ENCODE results near the gene ZBTB7C. TPM values are rescaled to one million over a fixed set of nuclear protein-coding genes. Genes with fewer than 3 reads are reported as not detected.

Gene ZBTB7C
- polyA plus RNA-seq, 1 of the 3 experiments (the other 2 are of a cell fraction) = 0.05 TPM

- ChIA-PET POLR2A (no interaction called here), CTCF (interaction anchor here (1.3 to 2.0 kb wide), 2 partner anchors 50 to 166 kb away, joined by 3 to 5 read pairs; no protein-coding TSS in a partner anchor)
- Histone ChIP-seq H3K27me3 (ENCODE audit: insufficient read depth) (peaks cover 21% of the 10 kb centered on the region), H3K9ac (no peak overlapping the region), H3K79me2 (ENCODE audit: insufficient read depth) (no peaks in the 10 kb centered on the region), H3K27ac (ENCODE audit: low read depth in 2 of 2, low read length in 1 of 2) (no peak overlapping the region), H3K4me2 (no peak overlapping the region), H2AFZ (ENCODE audit: low read depth) (no peak overlapping the region), H3K9me2 (no peaks in the 10 kb centered on the region), H3K36me3 (replicated peaks in 1 of 2; ENCODE audit: control insufficient read depth in 1 of 2, insufficient read depth in 2 of 2, low read length in 1 of 2) (no peaks in the 10 kb centered on the region), H4K20me1 (ENCODE audit: insufficient read depth) (no peaks in the 10 kb centered on the region), H3K9me3 (no peaks in the 10 kb centered on the region), H3K4me3 (ENCODE audit: low read depth in 2 of 2, low read length in 1 of 2) (no peak overlapping the region), H3K4me1 (ENCODE audit: control insufficient read depth in 1 of 2, insufficient read depth in 2 of 2, low read depth in 1 of 2, low read length in 1 of 2) (peaks cover 0 to 14% of the 10 kb centered on the region in 2 experiments; a peak in 2 of 4 replicates), H3F3A (replicated peaks; ENCODE audit: insufficient read depth) (no peaks in the 10 kb centered on the region)
- 52% methylated on average over 4 of the region's 4 CpGs for WGBS (ENCODE audit: low lambda C conversion rate)
- TF ChIP-seq FOSL2 (IDR thresholded peaks at IDR 0.05; ENCODE audit: borderline replicate concordance, low read depth) (no peak), MEF2A (IDR thresholded peaks at IDR 0.05; ENCODE audit: borderline replicate concordance, low read depth) (no peak), GABPA (IDR thresholded peaks at IDR 0.05; ENCODE audit: low read depth) (no peak), FOXJ3 (CRISPR knock-in tag; IDR thresholded peaks at IDR 0.05) (no peak), RCOR1 (IDR thresholded peaks at IDR 0.05; ENCODE audit: low read length) (no peak), USF1 (IDR thresholded peaks at IDR 0.05; ENCODE audit: borderline replicate concordance, low read depth) (no peak), SMC3 (IDR thresholded peaks at IDR 0.05; ENCODE audit: low read depth, low read length) (no peak), ELF1 (IDR thresholded peaks at IDR 0.05) (no peak), TCF12 (IDR thresholded peaks at IDR 0.05) (no peak), NFIC (IDR thresholded peaks at IDR 0.05; ENCODE audit: borderline replicate concordance) (no peak), TEAD4 (IDR thresholded peaks at IDR 0.05; ENCODE audit: borderline replicate concordance, insufficient read depth) (no peak), CTCF (IDR thresholded peaks at IDR 0.05) (no peak), USF2 (IDR thresholded peaks at IDR 0.05; ENCODE audit: borderline replicate concordance, low read depth, low read length) (no peak), MAX (IDR thresholded peaks at IDR 0.05; ENCODE audit: low read depth) (no peak), SIN3A (IDR thresholded peaks at IDR 0.05; ENCODE audit: borderline replicate concordance, low read depth, low read length) (no peak), RXRA (IDR thresholded peaks at IDR 0.05; ENCODE audit: borderline replicate concordance, low read depth) (no peak), FOXM1 (IDR thresholded peaks at IDR 0.05; ENCODE audit: low read depth) (no peak), ZBTB33 (IDR thresholded peaks at IDR 0.05; ENCODE audit: borderline replicate concordance, low read depth) (no peak)
- DNase-seq = no peak
Observed at GRCh38 chr18:48397021-48397420, 12.2 kb downstream of the ZBTB7C start.

All from SK-N-SH (cell line).